ENCODE data around the gene PPP1R12B. TPM values are rescaled to one million over a fixed set of nuclear protein-coding genes. Genes with fewer than 3 reads are reported as not detected.

The PPP1R12B gene, protein sequence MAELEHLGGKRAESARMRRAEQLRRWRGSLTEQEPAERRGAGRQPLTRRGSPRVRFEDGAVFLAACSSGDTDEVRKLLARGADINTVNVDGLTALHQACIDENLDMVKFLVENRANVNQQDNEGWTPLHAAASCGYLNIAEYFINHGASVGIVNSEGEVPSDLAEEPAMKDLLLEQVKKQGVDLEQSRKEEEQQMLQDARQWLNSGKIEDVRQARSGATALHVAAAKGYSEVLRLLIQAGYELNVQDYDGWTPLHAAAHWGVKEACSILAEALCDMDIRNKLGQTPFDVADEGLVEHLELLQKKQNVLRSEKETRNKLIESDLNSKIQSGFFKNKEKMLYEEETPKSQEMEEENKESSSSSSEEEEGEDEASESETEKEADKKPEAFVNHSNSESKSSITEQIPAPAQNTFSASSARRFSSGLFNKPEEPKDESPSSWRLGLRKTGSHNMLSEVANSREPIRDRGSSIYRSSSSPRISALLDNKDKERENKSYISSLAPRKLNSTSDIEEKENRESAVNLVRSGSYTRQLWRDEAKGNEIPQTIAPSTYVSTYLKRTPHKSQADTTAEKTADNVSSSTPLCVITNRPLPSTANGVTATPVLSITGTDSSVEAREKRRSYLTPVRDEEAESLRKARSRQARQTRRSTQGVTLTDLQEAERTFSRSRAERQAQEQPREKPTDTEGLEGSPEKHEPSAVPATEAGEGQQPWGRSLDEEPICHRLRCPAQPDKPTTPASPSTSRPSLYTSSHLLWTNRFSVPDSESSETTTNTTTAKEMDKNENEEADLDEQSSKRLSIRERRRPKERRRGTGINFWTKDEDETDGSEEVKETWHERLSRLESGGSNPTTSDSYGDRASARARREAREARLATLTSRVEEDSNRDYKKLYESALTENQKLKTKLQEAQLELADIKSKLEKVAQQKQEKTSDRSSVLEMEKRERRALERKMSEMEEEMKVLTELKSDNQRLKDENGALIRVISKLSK
- 100 to 1,000 TPM in 2 of 4 donors, 10 to 100 TPM in 2; 38.8 to 127 (median 85.9) TPM for total RNA-seq

DNA sequence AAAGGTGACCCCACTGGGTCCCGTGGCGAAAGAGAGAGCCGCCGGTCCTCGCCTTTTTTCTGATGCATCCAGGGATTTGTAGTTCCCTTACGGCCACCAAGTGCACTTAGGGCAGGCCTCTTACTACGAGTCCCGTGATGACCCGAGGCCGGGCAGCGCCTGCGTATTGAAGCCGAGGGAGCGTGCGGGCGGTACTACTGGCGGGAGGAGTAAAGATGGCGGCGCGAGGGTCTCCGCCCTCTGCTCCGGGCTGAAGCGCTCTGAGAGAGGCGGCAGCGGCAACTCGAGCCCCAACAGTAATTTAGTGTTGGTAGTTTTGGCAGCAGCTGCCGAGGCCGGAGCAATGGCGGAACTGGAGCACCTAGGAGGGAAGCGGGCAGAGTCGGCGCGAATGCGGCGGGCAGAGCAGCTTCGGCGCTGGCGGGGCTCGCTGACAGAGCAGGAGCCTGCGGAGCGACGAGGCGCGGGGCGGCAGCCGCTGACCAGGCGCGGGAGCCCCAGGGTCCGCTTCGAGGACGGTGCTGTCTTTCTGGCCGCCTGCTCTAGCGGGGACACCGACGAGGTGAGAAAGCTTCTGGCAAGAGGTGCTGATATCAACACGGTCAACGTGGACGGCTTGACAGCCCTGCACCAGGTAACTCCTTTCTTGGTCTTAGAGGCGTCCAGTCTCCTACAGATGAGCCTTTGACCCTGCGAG is at the start of gene PPP1R12B:
PPP1R12B (plus strand) TSS at position 191 of the 697 bp plus-strand sequence; CDS start at position 344, 153 bp downstream.
- TF ChIP-seq, protein P1, sequence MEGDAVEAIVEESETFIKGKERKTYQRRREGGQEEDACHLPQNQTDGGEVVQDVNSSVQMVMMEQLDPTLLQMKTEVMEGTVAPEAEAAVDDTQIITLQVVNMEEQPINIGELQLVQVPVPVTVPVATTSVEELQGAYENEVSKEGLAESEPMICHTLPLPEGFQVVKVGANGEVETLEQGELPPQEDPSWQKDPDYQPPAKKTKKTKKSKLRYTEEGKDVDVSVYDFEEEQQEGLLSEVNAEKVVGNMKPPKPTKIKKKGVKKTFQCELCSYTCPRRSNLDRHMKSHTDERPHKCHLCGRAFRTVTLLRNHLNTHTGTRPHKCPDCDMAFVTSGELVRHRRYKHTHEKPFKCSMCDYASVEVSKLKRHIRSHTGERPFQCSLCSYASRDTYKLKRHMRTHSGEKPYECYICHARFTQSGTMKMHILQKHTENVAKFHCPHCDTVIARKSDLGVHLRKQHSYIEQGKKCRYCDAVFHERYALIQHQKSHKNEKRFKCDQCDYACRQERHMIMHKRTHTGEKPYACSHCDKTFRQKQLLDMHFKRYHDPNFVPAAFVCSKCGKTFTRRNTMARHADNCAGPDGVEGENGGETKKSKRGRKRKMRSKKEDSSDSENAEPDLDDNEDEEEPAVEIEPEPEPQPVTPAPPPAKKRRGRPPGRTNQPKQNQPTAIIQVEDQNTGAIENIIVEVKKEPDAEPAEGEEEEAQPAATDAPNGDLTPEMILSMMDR (IDR thresholded peaks at IDR 0.05; ENCODE audit: low read depth): no peak

DNA sequence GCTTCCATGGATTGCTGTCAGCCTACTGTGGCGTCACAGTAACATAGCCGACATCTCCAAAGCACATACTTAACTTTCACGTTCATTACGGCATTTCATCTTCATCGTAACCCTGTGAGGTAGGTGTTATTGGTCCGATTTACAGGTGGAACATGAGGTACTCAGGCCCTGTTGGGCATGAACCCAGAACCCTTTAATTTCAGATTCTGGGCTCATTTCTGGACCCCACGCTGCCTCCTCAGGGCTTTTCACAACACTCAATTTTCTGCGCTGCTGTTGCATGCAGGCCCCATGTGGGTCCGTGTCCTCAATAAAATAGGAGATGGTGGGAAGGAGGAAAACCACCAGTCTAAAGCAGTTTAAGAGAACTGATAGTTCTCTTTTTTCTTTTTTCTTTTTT is 46.3 kb upstream of the PPP1R12B start:
- TF ChIP-seq, protein P1 (IDR thresholded peaks at IDR 0.05; ENCODE audit: low read depth): no peak

DNA sequence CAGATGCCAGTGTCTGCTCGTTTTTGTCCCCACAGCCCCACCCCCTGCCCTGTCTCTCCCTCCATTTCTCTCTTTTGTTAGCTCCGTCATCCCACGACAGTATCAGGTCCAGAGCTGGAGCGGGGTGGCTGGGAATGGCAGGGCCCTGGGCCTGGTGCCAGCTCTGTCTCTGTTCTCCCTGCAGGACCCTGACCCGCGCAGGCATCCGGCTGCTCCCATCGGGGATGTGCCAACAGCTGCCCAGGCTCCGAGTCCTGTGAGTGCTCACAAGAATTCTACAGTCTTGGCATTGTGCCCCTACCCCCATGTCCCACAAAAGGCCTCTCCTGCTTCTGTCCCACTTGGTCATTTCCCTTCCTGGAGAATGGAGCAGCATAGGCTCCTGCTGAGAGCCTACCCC is 44.1 kb upstream of the PPP1R12B start:
- TF ChIP-seq, protein P1 (IDR thresholded peaks at IDR 0.05; ENCODE audit: low read depth): no peak

DNA sequence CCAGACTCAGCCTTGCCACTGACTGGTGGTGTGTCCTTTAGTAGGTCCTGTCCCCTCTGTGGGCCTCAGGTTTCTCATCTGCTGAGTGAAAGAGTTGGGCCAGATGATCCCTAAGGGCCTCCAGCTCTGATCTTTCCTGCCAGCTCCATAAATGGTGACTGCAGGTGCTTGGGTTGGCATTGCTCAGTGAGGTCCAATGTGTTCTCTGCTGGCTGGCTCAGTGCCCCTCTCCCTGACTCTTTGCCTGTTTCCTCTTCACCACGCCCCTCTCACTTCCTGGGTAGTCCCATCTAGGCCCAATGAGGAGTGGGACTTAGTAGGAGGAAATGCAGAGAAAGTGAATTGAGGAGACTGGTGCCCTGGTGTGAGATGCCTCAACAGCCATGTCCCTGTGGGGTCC is 43.3 kb upstream of the PPP1R12B start:
- TF ChIP-seq, protein P1 (IDR thresholded peaks at IDR 0.05; ENCODE audit: low read depth): no peak

DNA sequence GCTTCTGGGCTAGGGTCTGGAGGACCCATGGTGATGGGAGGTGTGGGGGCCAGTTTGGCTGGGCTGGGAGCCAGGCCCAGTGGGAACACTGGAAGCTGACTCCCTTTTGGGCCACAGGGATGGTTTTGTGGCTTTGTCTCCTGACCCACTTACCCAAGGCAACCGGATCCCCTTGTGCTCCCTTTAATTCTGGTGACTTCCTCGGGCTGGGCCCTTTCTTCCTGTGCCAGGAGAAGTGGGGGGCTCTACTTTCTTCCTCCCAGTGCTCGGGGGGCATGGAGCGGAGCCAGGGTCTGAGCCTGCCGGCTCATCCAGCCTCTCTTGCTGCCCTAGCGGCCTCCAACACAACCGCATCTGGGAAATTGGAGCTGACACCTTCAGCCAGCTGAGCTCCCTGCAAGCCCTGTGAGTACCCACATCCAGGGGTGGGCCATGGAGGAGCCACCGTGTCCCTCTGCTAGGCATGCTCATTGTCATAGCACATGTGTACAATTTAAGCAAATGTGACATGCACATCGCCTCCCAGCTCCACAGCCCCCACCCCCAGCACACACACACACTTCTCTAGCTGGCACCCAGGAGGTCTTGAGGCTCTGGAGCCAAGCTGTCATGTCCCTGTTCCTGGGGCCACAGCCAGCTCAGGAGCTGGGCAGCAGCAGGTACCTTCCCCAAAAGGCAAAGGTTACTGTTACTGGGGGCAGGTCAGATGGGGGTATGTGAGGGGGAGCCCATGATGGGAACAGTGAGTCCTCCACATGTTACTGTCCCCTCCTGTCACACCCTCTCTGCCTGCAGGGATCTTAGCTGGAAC is 41.8 kb upstream of the PPP1R12B start:
- TF ChIP-seq, protein P1 (IDR thresholded peaks at IDR 0.05; ENCODE audit: low read depth): no peak

DNA sequence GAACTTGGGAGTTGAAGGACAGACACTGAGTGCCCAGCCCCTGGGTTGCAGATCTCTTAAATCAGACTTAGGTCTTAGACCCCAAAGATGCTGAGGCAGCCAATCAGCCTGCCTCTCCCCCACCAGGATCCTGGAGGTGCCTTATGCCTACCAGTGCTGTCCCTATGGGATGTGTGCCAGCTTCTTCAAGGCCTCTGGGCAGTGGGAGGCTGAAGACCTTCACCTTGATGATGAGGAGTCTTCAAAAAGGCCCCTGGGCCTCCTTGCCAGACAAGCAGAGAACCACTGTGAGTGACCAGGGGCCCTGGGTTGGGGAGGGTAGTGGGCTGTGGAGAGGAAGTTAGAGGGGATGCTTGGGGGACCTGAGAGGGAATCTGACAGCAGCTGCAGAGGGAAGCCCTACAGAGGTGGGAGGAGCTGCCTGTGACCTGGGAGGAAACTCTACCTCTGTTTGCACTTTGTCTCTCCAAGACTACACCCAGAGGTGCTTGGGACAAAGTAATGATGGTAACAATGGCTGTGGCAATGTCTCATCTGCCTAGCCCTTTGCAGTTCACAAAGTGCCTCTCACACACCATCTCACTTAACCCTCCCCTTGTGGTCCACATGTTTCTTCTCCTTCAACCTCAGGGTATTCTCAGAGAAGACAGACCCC is 38.3 kb upstream of the PPP1R12B start:
- TF ChIP-seq, protein P1 (IDR thresholded peaks at IDR 0.05; ENCODE audit: low read depth): no peak

Data from subcutaneous adipose tissue (tissue), 4 donors.